SK-N-SH (cell line): ENCODE measurements around the gene BBC3. TPM values are rescaled to one million over a fixed set of nuclear protein-coding genes. Genes with fewer than 3 reads are reported as not detected.

Experiments
- CTCF ChIA-PET: fragments of 300-600, 350-600 bp; formaldehyde crosslinking; extraction: SDS; loops from one replicate; lab custom pipeline; 2021; lab: Yijun Ruan, JAX
- POLR2A ChIA-PET: fragments of 350-600 bp; sonication (Branson Sonifier 250); formaldehyde crosslinking; extraction: SDS; loops from one replicate; lab custom pipeline; 2020; ENCODE audit warnings: antibody characterized with exemption, inconsistent platforms; lab: Yijun Ruan, JAX
- DNase-seq: peaks from one replicate; pipeline ENCODE4 v3.0.0; 2012
- H2AFZ ChIP-seq: fragments of 200-600 bp; sonication (generic); 2 replicates; pipeline ENCODE4 v1.8.1; 2016; ENCODE audit warnings: antibody characterized with exemption, mild to moderate bottlenecking, low read depth
- H3F3A ChIP-seq: fragments of 200-600 bp; sonication (generic); replicated peaks from 2 replicates; pipeline ENCODE3; 2016; ENCODE audit warnings: antibody characterized with exemption, mild to moderate bottlenecking; ENCODE audit not compliant: insufficient read depth
- H3K27ac ChIP-seq, 2 experiments: fragments of 200-500 bp in 1 of 2; fragments of 200-600 bp in 1 of 2; sonication (Bioruptor generic) in 1 of 2; sonication (generic), shearing (Covaris generic) in 1 of 2; 2 replicates each; pipeline versions ENCODE4 v1.5.1 to v1.6.1; 2014 to 2016; ENCODE audit warnings: low read depth in 2 of 2, inconsistent platforms in 1 of 2, low read length in 1 of 2, mild to moderate bottlenecking in 1 of 2, mixed read lengths in 1 of 2
- H3K27me3 ChIP-seq: fragments of 200-600 bp; sonication (generic), shearing (Covaris generic); 2 replicates; pipeline ENCODE4 v1.6.1; 2016; ENCODE audit warnings: mixed run types; ENCODE audit not compliant: insufficient read depth
- H3K36me3 ChIP-seq, 2 experiments: fragments of 200-500 bp in 1 of 2; fragments of 200-600 bp in 1 of 2; sonication (Bioruptor generic) in 1 of 2; sonication (generic) in 1 of 2; replicated peaks in 1 of 2; 2 replicates each; pipeline versions ENCODE3 to v1.5.1; 2014 to 2016; ENCODE audit warnings: low read length in 1 of 2, mild to moderate bottlenecking in 1 of 2; ENCODE audit not compliant: insufficient read depth in 2 of 2, control insufficient read depth in 1 of 2
- H3K4me1 ChIP-seq, 2 experiments: fragments of 200-500 bp in 1 of 2; fragments of 200-600 bp in 1 of 2; sonication (Bioruptor generic) in 1 of 2; sonication (generic), shearing (Covaris generic) in 1 of 2; 2 replicates each; pipeline versions ENCODE4 v1.5.1 to v1.6.1; 2014 to 2016; ENCODE audit warnings: low read depth in 1 of 2, low read length in 1 of 2, mixed run types in 1 of 2; ENCODE audit not compliant: insufficient read depth in 2 of 2, control insufficient read depth in 1 of 2
- H3K4me2 ChIP-seq: fragments of 200-600 bp; sonication (generic), shearing (Covaris generic); 2 replicates; pipeline ENCODE4 v1.6.1; 2017; ENCODE audit warnings: mixed run types
- H3K4me3 ChIP-seq, 2 experiments: fragments of 200-500 bp in 1 of 2; fragments of 200-600 bp in 1 of 2; sonication (Bioruptor generic) in 1 of 2; sonication (generic), shearing (Covaris generic) in 1 of 2; 2 replicates each; pipeline versions ENCODE4 v1.5.1 to v1.8.1; 2014 to 2016; ENCODE audit warnings: low read depth in 2 of 2, inconsistent platforms in 1 of 2, low read length in 1 of 2, mild to moderate bottlenecking in 1 of 2, mixed read lengths in 1 of 2, moderate library complexity in 1 of 2
- H3K79me2 ChIP-seq: fragments of 200-600 bp; sonication (generic); 2 replicates; pipeline ENCODE4 v1.8.1; 2017; ENCODE audit warnings: mild to moderate bottlenecking; ENCODE audit not compliant: insufficient read depth
- H3K9ac ChIP-seq: fragments of 200-600 bp; sonication (generic); 2 replicates; pipeline ENCODE4 v1.6.1; 2017; ENCODE audit warnings: mixed run types
- H3K9me2 ChIP-seq: fragments of 200-600 bp; sonication (generic); 2 replicates; pipeline ENCODE4 v1.6.1; 2017; ENCODE audit warnings: mixed run types
- H3K9me3 ChIP-seq: fragments of 200-600 bp; sonication (generic); 2 replicates; pipeline ENCODE4 v1.6.1; 2017; ENCODE audit warnings: mixed run types, mild to moderate bottlenecking, moderate library complexity
- H4K20me1 ChIP-seq: fragments of 200-600 bp; sonication (generic); 2 replicates; pipeline ENCODE4 v1.6.1; 2017; ENCODE audit warnings: mild to moderate bottlenecking, mixed run types; ENCODE audit not compliant: insufficient read depth
- CHD2 ChIP-seq: fragments of 150-350 bp; IDR thresholded peaks from 2 replicates; pipeline ENCODE4 v1.6.1; 2018; ENCODE audit warnings: low read length; ENCODE audit not compliant: partially characterized antibody
- ELF1 ChIP-seq: IDR thresholded peaks from 2 replicates; pipeline ENCODE4 v1.4.0; 2012
- EZH2phosphoT487 ChIP-seq: fragments of 200-600 bp; sonication (generic); IDR thresholded peaks from 2 replicates; pipeline ENCODE4 v1.6.1; 2017; ENCODE audit warnings: low read depth, mixed run types, mild to moderate bottlenecking, antibody characterized with exemption, moderate library complexity, borderline replicate concordance
- IRF3 ChIP-seq: fragments of 150-350 bp; IDR thresholded peaks from 2 replicates; pipeline ENCODE4 v1.6.1; 2016; ENCODE audit warnings: mild to moderate bottlenecking, low read depth, low read length
- JUND ChIP-seq: IDR thresholded peaks from 2 replicates; pipeline ENCODE4 v1.4.0; 2012
- MAX ChIP-seq: IDR thresholded peaks from 2 replicates; pipeline ENCODE4 v1.4.0; 2012; ENCODE audit warnings: low read depth
- MXI1 ChIP-seq: IDR thresholded peaks from 2 replicates; pipeline ENCODE4 v1.6.1; 2012; ENCODE audit warnings: mild to moderate bottlenecking, low read depth, low read length, improper control_type of control experiment
- NFIC ChIP-seq: IDR thresholded peaks from 2 replicates; pipeline ENCODE4 v1.4.0; 2012; ENCODE audit warnings: borderline replicate concordance
- PBX3 ChIP-seq: IDR thresholded peaks from 2 replicates; pipeline ENCODE4; 2012
- POLR2AphosphoS5 ChIP-seq: IDR thresholded peaks from 2 replicates; pipeline ENCODE4 v1.6.1; 2012; ENCODE audit warnings: low read depth, low read length
- REST ChIP-seq: IDR thresholded peaks from 2 replicates; pipeline ENCODE4 v1.6.1; 2012; ENCODE audit warnings: mild to moderate bottlenecking, low read depth, low read length, moderate library complexity
- RFX5 ChIP-seq: IDR thresholded peaks from 2 replicates; pipeline ENCODE4 v1.6.1; 2012; ENCODE audit warnings: mild to moderate bottlenecking, improper control_type of control experiment, low read length
- RXRA ChIP-seq: IDR thresholded peaks from 2 replicates; pipeline ENCODE4 v1.4.0; 2012; ENCODE audit warnings: low read depth, mild to moderate bottlenecking, borderline replicate concordance
- SIN3A ChIP-seq: IDR thresholded peaks from 2 replicates; pipeline ENCODE4 v1.6.1; 2012; ENCODE audit warnings: low read depth, mild to moderate bottlenecking, low read length, moderate library complexity, borderline replicate concordance
- TAF1 ChIP-seq: IDR thresholded peaks from 2 replicates; pipeline ENCODE4 v1.6.1; 2012; ENCODE audit warnings: low read depth, mild to moderate bottlenecking, low read length, moderate library complexity, borderline replicate concordance
- TCF12 ChIP-seq: IDR thresholded peaks from 2 replicates; pipeline ENCODE4 v1.4.0; 2012
- TEAD4 ChIP-seq: IDR thresholded peaks from 2 replicates; pipeline ENCODE4 v1.4.0; 2012; ENCODE audit warnings: mild to moderate bottlenecking, borderline replicate concordance; ENCODE audit not compliant: insufficient read depth
- USF1 ChIP-seq: IDR thresholded peaks from 2 replicates; pipeline ENCODE4 v1.4.0; 2012; ENCODE audit warnings: low read depth, borderline replicate concordance
- ZBTB33 ChIP-seq: IDR thresholded peaks from 2 replicates; pipeline ENCODE4 v1.4.0; 2012; ENCODE audit warnings: low read depth, borderline replicate concordance
- WGBS: methylation state at CpG from one replicate; pipeline ENCODE4 v1.1.6; 2017; ENCODE audit warnings: low lambda C conversion rate; 5-methylcytosine and 5-hydroxymethylcytosine counted together
- polyA plus RNA-seq, 3 experiments: library from polyadenylated mRNA; depleted of rRNA; stranded (reverse); fragments of >200 nt; gene quantifications; 2 replicates each; pipeline ENCODE4 v1.2.3, GENCODE V29; 2012

BBC3 gene
- polyA plus RNA-seq, 1 of the 3 experiments (the other 2 are of a cell fraction) = 14.5 TPM

- TF ChIP-seq PBX3 (no peak), TEAD4 (no peak), MAX (peak; percentile 92), REST (no peak), ELF1 (no peak; the same call in 1 of the 2 replicates), EZH2phosphoT487 (no peak), POLR2AphosphoS5 (peak; percentile 34; the same call in 1 of the 2 replicates), CHD2 (no peak), JUND (no peak; the same call in 1 of the 2 replicates)
Measured at GRCh38 chr19:47243776-47244547, 13.0 kb upstream of the BBC3 start (continued).

- Histone ChIP-seq H3K9ac (peak overlapping the region; percentile 80), H3K9me2 (no peaks in the 10 kb centered on the region), H3K27ac (peak overlapping the region; percentile 68 to 84), H3F3A (peaks cover 37% of the 10 kb centered on the region), H3K4me1 (peaks cover 12 to 40% of the 10 kb centered on the region in 2 experiments; a peak in 3 of 4 replicates), H3K27me3 (no peaks in the 10 kb centered on the region)
- no peak for DNase-seq
- TF ChIP-seq RXRA = no peak
- no peak for TF ChIP-seq TEAD4
- TF ChIP-seq SIN3A = no peak
- TF ChIP-seq NFIC = no peak
- no peak for TF ChIP-seq RFX5
- TF ChIP-seq TCF12 = no peak
- no peak for TF ChIP-seq PBX3
- no peak for TF ChIP-seq TAF1
- no peak for TF ChIP-seq ZBTB33
- TF ChIP-seq MXI1 = no peak
- no peak for TF ChIP-seq ELF1
- no peak for TF ChIP-seq USF1
- no peak for TF ChIP-seq IRF3
- TF ChIP-seq, all 33 proteins: peak for 0
- Histone ChIP-seq H3K9me3 (no peaks in the 10 kb centered on the region), H3K4me3 (peak overlapping the region; percentile 37 to 57), H2AFZ (no peak overlapping the region), H3K36me3 (no peaks in the 10 kb centered on the region), H4K20me1 (no peaks in the 10 kb centered on the region), H3K4me2 (peak overlapping the region; percentile 83), H3K79me2 (no peaks in the 10 kb centered on the region)
- CTCF ChIA-PET = interaction anchor here (0.6 to 7.0 kb wide), 9 partner anchors 11 to 163 kb away, joined by 3 to 520 read pairs (median 20); partner anchors contain the start of gene CCDC9
- 29% methylated on average over 9 of the region's 9 CpGs for WGBS
- POLR2A ChIA-PET = interaction anchor here (0.7 to 2.7 kb wide), 10 partner anchors 10 to 130 kb away, joined by 3 to 65 read pairs (median 8); partner anchors contain the start of genes CCDC9, SAE1 and ZC3H4
Measured at GRCh38 chr19:47243364-47243775, 12.4 kb upstream of the BBC3 start.
